ENCODE data around the gene NDUFA3. TPM values are rescaled to one million over a fixed set of nuclear protein-coding genes. Genes with fewer than 3 reads are reported as not detected.

Gene NDUFA3
- polyA plus RNA-seq, 3 donors, result 46.4 to 396 (median 333) TPM

GRCh38 chr19:54105796-54106195 lies 3.1 kb downstream of the NDUFA3 start:
- H3K36me3 ChIP-seq (replicated peaks in 1 of 2; ENCODE audit: control insufficient read depth in 1 of 2, insufficient read depth in 2 of 2, low read length in 2 of 2), result peaks cover 50 to 55% of the 10 kb centered on the region in 2 donors
- H3K27me3 Mint-ChIP-seq (ENCODE audit: low read depth in 3 of 3), result no peaks in the 10 kb centered on the region
- H3K9ac ChIP-seq (ENCODE audit: insufficient read depth, low read length, poor library complexity, severe bottlenecking), result no peak overlapping the region
- no peak overlapping the region for H3K4me2 ChIP-seq (replicated peaks; ENCODE audit: extremely low read depth, low read length, poor library complexity, severe bottlenecking)
- no peak overlapping the region for H3K4me3 ChIP-seq (replicated peaks in 1 of 3; ENCODE audit: low read depth in 2 of 3, low read length in 3 of 3)
- H3K36me3 Mint-ChIP-seq, result peaks cover 54 to 60% of the 10 kb centered on the region in 2 donors
- peaks cover 38% of the 10 kb centered on the region for H4K20me1 ChIP-seq (ENCODE audit: insufficient read depth, low read length)
- H3K9me3 ChIP-seq (replicated peaks in 1 of 2; ENCODE audit: control insufficient read depth in 1 of 2, insufficient read depth in 1 of 2, low read length in 2 of 2), result no peaks in the 10 kb centered on the region
- H3K27me3 ChIP-seq (ENCODE audit: control insufficient read depth in 2 of 2, insufficient read depth in 2 of 2, low read length in 2 of 2), result no peaks in the 10 kb centered on the region
- H3K27ac Mint-ChIP-seq, result peak overlapping the region in 2 of 7 donors; percentile 7 to 19
- no peak overlapping the region for H3K27ac ChIP-seq (ENCODE audit: low read depth in 1 of 2, low read length in 2 of 2)
- H3K4me1 Mint-ChIP-seq, result peaks cover 20% of the 10 kb centered on the region
- no peak for TF ChIP-seq CTCF (IDR thresholded peaks at IDR 0.05)
- no peak overlapping the region for H2AFZ ChIP-seq (ENCODE audit: insufficient read depth, low read depth, low read length, poor library complexity, severe bottlenecking)
- peaks cover 71% of the 10 kb centered on the region for H3K79me2 ChIP-seq (ENCODE audit: insufficient read depth, low read length)
- no peak for DNase-seq
- WGBS (ENCODE audit: insufficient coverage), result 91% methylated on average over 7 of the region's 10 CpGs
- peaks cover 25 to 28% of the 10 kb centered on the region in 2 donors for H3K4me1 ChIP-seq (ENCODE audit: control insufficient read depth in 1 of 2, insufficient read depth in 2 of 2, low read length in 2 of 2)
- no peak overlapping the region for H3K4me3 Mint-ChIP-seq
- H3K9me3 Mint-ChIP-seq, result peaks cover 0 to 2% (median 0%) of the 10 kb centered on the region in 7 donors
- intact Hi-C loops (cut with micrococcal nuclease), result no loop called here

GRCh38 chr19:54106716-54107115 lies 4.1 kb downstream of the NDUFA3 start:
- H3K36me3 Mint-ChIP-seq, result peaks cover 57 to 68% of the 10 kb centered on the region in 2 donors
- Histone ChIP-seq H3K4me1 (ENCODE audit: control insufficient read depth in 1 of 2, insufficient read depth in 2 of 2, low read length in 2 of 2) (peaks cover 16 to 19% of the 10 kb centered on the region in 2 donors), H3K27me3 (ENCODE audit: control insufficient read depth in 2 of 2, insufficient read depth in 2 of 2, low read length in 2 of 2) (no peaks in the 10 kb centered on the region), H2AFZ (ENCODE audit: insufficient read depth, low read depth, low read length, poor library complexity, severe bottlenecking) (no peak overlapping the region), H3K36me3 (replicated peaks in 1 of 2; ENCODE audit: control insufficient read depth in 1 of 2, insufficient read depth in 2 of 2, low read length in 2 of 2) (peaks cover 54 to 60% of the 10 kb centered on the region in 2 donors), H3K4me3 (replicated peaks in 1 of 3; ENCODE audit: low read depth in 2 of 3, low read length in 3 of 3) (no peak overlapping the region), H3K4me2 (replicated peaks; ENCODE audit: extremely low read depth, low read length, poor library complexity, severe bottlenecking) (no peak overlapping the region), H3K79me2 (ENCODE audit: insufficient read depth, low read length) (peaks cover 65% of the 10 kb centered on the region), H3K27ac (ENCODE audit: low read depth in 1 of 2, low read length in 2 of 2) (no peak overlapping the region), H3K9ac (ENCODE audit: insufficient read depth, low read length, poor library complexity, severe bottlenecking) (no peak overlapping the region), H4K20me1 (ENCODE audit: insufficient read depth, low read length) (peaks cover 41% of the 10 kb centered on the region), H3K9me3 (replicated peaks in 1 of 2; ENCODE audit: control insufficient read depth in 1 of 2, insufficient read depth in 1 of 2, low read length in 2 of 2) (no peaks in the 10 kb centered on the region)
- peaks cover 12% of the 10 kb centered on the region for H3K4me1 Mint-ChIP-seq
- H3K27ac Mint-ChIP-seq, result no peak overlapping the region
- WGBS (ENCODE audit: insufficient coverage), result 94% methylated on average over 8 of the region's 15 CpGs
- no peak for TF ChIP-seq CTCF (IDR thresholded peaks at IDR 0.05)
- no peaks in the 10 kb centered on the region for H3K27me3 Mint-ChIP-seq (ENCODE audit: low read depth in 3 of 3)
- no peak overlapping the region for H3K4me3 Mint-ChIP-seq
- no peak for DNase-seq
- H3K9me3 Mint-ChIP-seq, result peaks cover 0 to 2% (median 0%) of the 10 kb centered on the region in 7 donors
- intact Hi-C loops (cut with micrococcal nuclease), result no loop called here
